Neuronal stem cell (in vitro differentiated cells): Measurements from ENCODE around the gene LRP1.

Experiments used
- DNase-seq: peaks from one replicate; pipeline ENCODE4 v3.0.0-alpha.2; 2013; ENCODE audit warnings: low spot score
- H2AFZ ChIP-seq: one replicate; pipeline ENCODE4 v1.6.1; 2013; ENCODE audit warnings: mild to moderate bottlenecking, low read length, inconsistent platforms
- H2AK5ac ChIP-seq: 2 replicates; pipeline ENCODE4 v1.6.1; 2013; ENCODE audit warnings: low read depth, mild to moderate bottlenecking, inconsistent platforms, low read length, moderate library complexity, mixed read lengths
- H2BK120ac ChIP-seq: 2 replicates; pipeline ENCODE4 v1.6.1; 2013; ENCODE audit warnings: low read depth, mild to moderate bottlenecking, inconsistent platforms, low read length, moderate library complexity, mixed read lengths
- H2BK12ac ChIP-seq: one replicate; pipeline ENCODE4 v1.6.1; 2013; ENCODE audit warnings: low read length, inconsistent platforms
- H2BK15ac ChIP-seq: 2 replicates; pipeline ENCODE4 v1.6.1; 2013; ENCODE audit warnings: mild to moderate bottlenecking, low read length, inconsistent platforms, mixed read lengths
- H2BK5ac ChIP-seq: one replicate; pipeline ENCODE4 v1.6.1; 2013; ENCODE audit warnings: inconsistent platforms, mild to moderate bottlenecking, low read length, moderate library complexity
- H3K14ac ChIP-seq: one replicate; pipeline ENCODE4 v1.6.1; 2013; ENCODE audit warnings: low read length, inconsistent platforms
- H3K18ac ChIP-seq: 2 replicates; pipeline ENCODE4 v1.6.1; 2013; ENCODE audit warnings: low read length, inconsistent platforms
- H3K23ac ChIP-seq: 2 replicates; pipeline ENCODE4 v1.6.1; 2013; ENCODE audit warnings: low read depth, mild to moderate bottlenecking, mixed read lengths, low read length, inconsistent platforms; ENCODE audit not compliant: poor library complexity
- H3K27ac ChIP-seq: replicated peaks from 3 replicates; pipeline ENCODE4 v1.5.1; 2013; ENCODE audit warnings: low read length, inconsistent platforms
- H3K27me3 ChIP-seq, 3 experiments: 2 replicates each; pipeline ENCODE4 v1.6.1; 2013; ENCODE audit warnings: low read length in 3 of 3, mild to moderate bottlenecking in 2 of 3, inconsistent platforms in 1 of 3, low read depth in 1 of 3, mixed read lengths in 1 of 3, moderate library complexity in 1 of 3; ENCODE audit not compliant: control insufficient read depth in 3 of 3, insufficient read depth in 3 of 3
- H3K36me3 ChIP-seq, 2 donors: replicated peaks in 1 of 2; 2 replicates each; pipeline ENCODE4 v1.6.1; 2013; ENCODE audit warnings: low read length in 2 of 2; ENCODE audit not compliant: control insufficient read depth in 2 of 2, insufficient read depth in 2 of 2
- H3K4ac ChIP-seq: 2 replicates; pipeline ENCODE4 v1.6.1; 2013; ENCODE audit warnings: inconsistent platforms, mild to moderate bottlenecking, low read length, moderate library complexity
- H3K4me1 ChIP-seq, 2 donors: 1 replicate in 1 of 2; 2 replicates in 1 of 2; pipeline ENCODE4 v1.6.1; 2013; ENCODE audit warnings: low read length in 2 of 2, low read depth in 1 of 2; ENCODE audit not compliant: control insufficient read depth in 2 of 2, insufficient read depth in 1 of 2
- H3K4me2 ChIP-seq: one replicate; pipeline ENCODE4 v1.6.1; 2013; ENCODE audit warnings: mild to moderate bottlenecking, low read length, inconsistent platforms; ENCODE audit not compliant: insufficient read depth, poor library complexity, severe bottlenecking
- H3K4me3 ChIP-seq, 2 donors: 2 replicates each; pipeline ENCODE4 v1.5.1; 2013; ENCODE audit warnings: low read length in 2 of 2, mild to moderate bottlenecking in 2 of 2, inconsistent platforms in 1 of 2, moderate library complexity in 1 of 2
- H3K79me1 ChIP-seq: one replicate; pipeline ENCODE4 v1.6.1; 2013; ENCODE audit warnings: low read depth, mild to moderate bottlenecking, inconsistent platforms, low read length, moderate library complexity
- H3K9ac ChIP-seq: one replicate; pipeline ENCODE4 v1.6.1; 2013; ENCODE audit warnings: mild to moderate bottlenecking, low read depth, low read length, inconsistent platforms; ENCODE audit not compliant: poor library complexity
- H3K9me3 ChIP-seq, 2 donors: replicated peaks in 1 of 2; 2 replicates each; pipeline versions ENCODE3 to v1.6.1; 2013; ENCODE audit warnings: low read length in 2 of 2, mild to moderate bottlenecking in 2 of 2, inconsistent platforms in 1 of 2, low read depth in 1 of 2, mixed read lengths in 1 of 2, moderate library complexity in 1 of 2; ENCODE audit not compliant: control insufficient read depth in 2 of 2, insufficient read depth in 1 of 2
- H4K8ac ChIP-seq: one replicate; pipeline ENCODE4 v1.6.1; 2013; ENCODE audit warnings: low read depth, mild to moderate bottlenecking, inconsistent platforms, low read length, moderate library complexity
- H4K91ac ChIP-seq: one replicate; pipeline ENCODE4 v1.6.1; 2013; ENCODE audit warnings: low read length, low read depth, mild to moderate bottlenecking, inconsistent platforms; ENCODE audit not compliant: poor library complexity
- WGBS, 2 donors: extraction: QIAGEN DNeasy Blood & Tissue Kit; methylation state at CpG; one replicate each; pipeline ENCODE4 v1.1.7; 2013; ENCODE audit warnings: missing lambda C conversion rate in 2 of 2, mixed read lengths in 1 of 2; ENCODE audit not compliant: insufficient read length in 2 of 2, insufficient replicate concordance in 1 of 2; ENCODE audit errors: extremely low coverage in 2 of 2; 5-methylcytosine and 5-hydroxymethylcytosine counted together

The LRP1 gene

GRCh38 chr12:57214398-57214781 is 86.1 kb downstream of the LRP1 start:
- peaks cover 31 to 57% (median 48%) of the 10 kb centered on the region in 3 experiments for H3K27me3 ChIP-seq
- no peak overlapping the region for H3K27ac ChIP-seq

DNA sequence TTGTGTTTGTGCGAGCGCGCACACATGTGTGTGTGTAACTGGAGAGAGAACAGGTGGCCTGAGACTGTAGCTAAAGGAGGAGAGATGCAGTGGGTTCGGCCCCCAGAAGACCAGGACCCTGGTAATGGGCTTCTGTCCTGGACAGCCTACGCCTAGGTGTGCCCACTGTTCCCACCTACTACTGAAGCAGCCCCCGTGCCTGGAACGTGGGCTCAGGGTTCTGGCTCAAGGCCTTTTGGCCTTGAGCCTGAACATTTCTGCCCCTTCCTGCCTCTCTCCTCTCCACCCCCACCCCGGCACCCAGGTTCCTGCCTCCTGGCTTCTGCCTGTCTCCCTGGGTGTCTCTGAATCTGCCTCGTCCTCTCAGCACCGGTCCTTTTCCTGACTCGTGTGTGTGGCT is 86.8 kb downstream of the LRP1 start:
- H2BK12ac ChIP-seq = no peak overlapping the region
- H3K27ac ChIP-seq = no peak overlapping the region
- no peak overlapping the region for H4K8ac ChIP-seq
- H3K4ac ChIP-seq = no peak overlapping the region
- peaks cover 35 to 64% (median 55%) of the 10 kb centered on the region in 3 experiments for H3K27me3 ChIP-seq
- peaks cover 16 to 36% of the 10 kb centered on the region in 2 donors for H3K36me3 ChIP-seq
- no peaks in the 10 kb centered on the region for H3K9me3 ChIP-seq
- H2BK120ac ChIP-seq = no peak overlapping the region
- peak overlapping the region; percentile 62 for H3K23ac ChIP-seq
- no peak overlapping the region for H3K4me3 ChIP-seq
- H2AK5ac ChIP-seq = no peak overlapping the region
- H3K18ac ChIP-seq = no peak overlapping the region
- H3K4me2 ChIP-seq = no peak overlapping the region
- H3K4me1 ChIP-seq = peaks cover 20 to 33% of the 10 kb centered on the region in 2 donors
- no CpG with 5 or more reads among the region's 11 CpGs for WGBS, 2 donors
- H3K9ac ChIP-seq = no peak overlapping the region
- no peak overlapping the region for H4K91ac ChIP-seq
- H2AFZ ChIP-seq = no peak overlapping the region
- H2BK15ac ChIP-seq = peak overlapping the region; percentile 70
- no peak overlapping the region for H2BK5ac ChIP-seq
- H3K79me1 ChIP-seq = no peaks in the 10 kb centered on the region
- no peak for DNase-seq
- H3K14ac ChIP-seq = no peak overlapping the region

More at GRCh38 chr12:57214398-57214781, 86.1 kb downstream of the LRP1 start:
- no peaks in the 10 kb centered on the region for H3K79me1 ChIP-seq
- H3K9ac ChIP-seq = no peak overlapping the region
- no peak overlapping the region for H4K91ac ChIP-seq
- no peak overlapping the region for H2BK15ac ChIP-seq
- no peak overlapping the region for H4K8ac ChIP-seq
- H3K4ac ChIP-seq = no peak overlapping the region
- H2BK120ac ChIP-seq = no peak overlapping the region
- H3K4me3 ChIP-seq = no peak overlapping the region
- peak overlapping the region; percentile 62 for H3K23ac ChIP-seq
- no peak overlapping the region for H2BK12ac ChIP-seq
- H2AK5ac ChIP-seq = no peak overlapping the region
- peaks cover 13 to 27% of the 10 kb centered on the region in 2 donors for H3K4me1 ChIP-seq
- no CpG with 5 or more reads among the region's 14 CpGs for WGBS, 2 donors
- peak overlapping the region; percentile 15 for H3K18ac ChIP-seq
- DNase-seq = peak; percentile 65
- peaks cover 23 to 42% of the 10 kb centered on the region in 2 donors for H3K36me3 ChIP-seq
- no peak overlapping the region for H2BK5ac ChIP-seq
- no peak overlapping the region for H3K4me2 ChIP-seq
- no peak overlapping the region for H2AFZ ChIP-seq
- no peak overlapping the region for H3K14ac ChIP-seq
- no peaks in the 10 kb centered on the region for H3K9me3 ChIP-seq

DNA sequence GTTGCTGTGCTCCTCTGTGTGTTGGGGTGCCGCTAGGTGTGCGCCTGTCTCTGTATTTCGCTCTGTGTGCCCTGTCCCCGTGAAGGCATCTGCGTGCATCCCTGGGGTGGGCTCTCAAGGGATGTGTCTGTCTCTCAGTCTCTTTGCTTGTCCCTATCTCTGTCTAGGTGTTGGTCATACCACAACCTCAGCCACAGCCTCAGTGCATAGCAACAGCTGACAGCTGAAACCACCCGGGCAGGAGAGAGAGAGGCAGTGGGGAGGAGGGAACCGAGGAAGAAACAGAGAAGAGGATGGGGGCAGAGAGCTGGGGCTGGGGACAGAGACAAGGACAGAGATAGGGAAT is 87.4 kb downstream of the LRP1 start:
- no peak overlapping the region for H4K91ac ChIP-seq

GRCh38 chr12:57216014-57216911 is 88.0 kb downstream of the LRP1 start, which contains the start of gene NXPH4:
Gene NXPH4 (plus strand): TSS chr12:57216794. CDS start chr12:57216970, 176 bp downstream.
- no peak within 1 kb of the TSS for H4K8ac ChIP-seq
- H3K36me3 ChIP-seq = peaks cover 7 to 24% of the 10 kb centered on the region in 2 donors
- no CpG with 5 or more reads among the region's 102 CpGs for WGBS, 2 donors
- no peak for DNase-seq
- H2BK120ac ChIP-seq = no peak within 1 kb of the TSS
- H3K23ac ChIP-seq = peak within 1 kb of the TSS; percentile 98
- peak within 1 kb of the TSS; percentile 71 for H3K18ac ChIP-seq
- no peak within 1 kb of the TSS for H3K4ac ChIP-seq
- no peak within 1 kb of the TSS for H4K91ac ChIP-seq
- H3K27ac ChIP-seq = no peak within 1 kb of the TSS
- no peaks in the 10 kb centered on the region for H3K79me1 ChIP-seq
- H2BK5ac ChIP-seq = no peak within 1 kb of the TSS
- no peaks in the 10 kb centered on the region for H3K9me3 ChIP-seq
- H3K14ac ChIP-seq = peak within 1 kb of the TSS; percentile 44
- peak within 1 kb of the TSS; percentile 33 for H2BK15ac ChIP-seq
- peak within 1 kb of the TSS; percentile 29 to 65 for H3K4me3 ChIP-seq
- peak within 1 kb of the TSS; percentile 81 for H3K9ac ChIP-seq
- peak within 1 kb of the TSS; percentile 60 for H2AK5ac ChIP-seq
- H2BK12ac ChIP-seq = peak within 1 kb of the TSS; percentile 4
- H2AFZ ChIP-seq = peak within 1 kb of the TSS; percentile 83
- peaks cover 42 to 76% (median 65%) of the 10 kb centered on the region in 3 experiments for H3K27me3 ChIP-seq
- H3K4me2 ChIP-seq = peak within 1 kb of the TSS; percentile 92
- peaks cover 27 to 35% of the 10 kb centered on the region in 2 donors for H3K4me1 ChIP-seq

More for the DNA sequence above, 87.4 kb downstream of the LRP1 start:
- Histone ChIP-seq H3K18ac (peak overlapping the region; percentile 50), H3K14ac (no peak overlapping the region), H2BK120ac (no peak overlapping the region), H2BK15ac (peak overlapping the region; percentile 70), H2BK5ac (no peak overlapping the region), H3K9me3 (no peaks in the 10 kb centered on the region), H3K27me3 (peaks cover 37 to 70% (median 59%) of the 10 kb centered on the region in 3 experiments), H3K4ac (no peak overlapping the region), H3K27ac (no peak overlapping the region), H3K36me3 (peaks cover 12 to 30% of the 10 kb centered on the region in 2 donors), H3K4me2 (no peak overlapping the region), H3K4me1 (peaks cover 22 to 35% of the 10 kb centered on the region in 2 donors), H4K8ac (no peak overlapping the region), H3K79me1 (no peaks in the 10 kb centered on the region), H3K9ac (no peak overlapping the region), H2AK5ac (no peak overlapping the region), H2BK12ac (no peak overlapping the region), H3K23ac (peak overlapping the region; percentile 21), H2AFZ (peak overlapping the region; percentile 50), H3K4me3 (no peak overlapping the region)
- DNase-seq = no peak
- WGBS, 2 donors = no CpG with 5 or more reads among the region's 7 CpGs
